Stimulated activated CD8-positive, alpha-beta memory T cell treated with anti-CD3 and anti-CD28 coated beads, Interleukin-7, amount 100 ng/mL, for 1 hour (primary cell): ENCODE results near the gene SUZ12.
"Not testable (repeated sequence)": the region's sequence is repeated elsewhere in the genome, so short reads cannot be mapped to it uniquely, and the experiment has no call there.

Source experiments
- DNase-seq, 2 donors: peaks; one replicate each; pipeline ENCODE4 v3.0.0-alpha.2; 2020; ENCODE audit warnings: low read depth in 2 of 2

SUZ12 gene

DNA sequence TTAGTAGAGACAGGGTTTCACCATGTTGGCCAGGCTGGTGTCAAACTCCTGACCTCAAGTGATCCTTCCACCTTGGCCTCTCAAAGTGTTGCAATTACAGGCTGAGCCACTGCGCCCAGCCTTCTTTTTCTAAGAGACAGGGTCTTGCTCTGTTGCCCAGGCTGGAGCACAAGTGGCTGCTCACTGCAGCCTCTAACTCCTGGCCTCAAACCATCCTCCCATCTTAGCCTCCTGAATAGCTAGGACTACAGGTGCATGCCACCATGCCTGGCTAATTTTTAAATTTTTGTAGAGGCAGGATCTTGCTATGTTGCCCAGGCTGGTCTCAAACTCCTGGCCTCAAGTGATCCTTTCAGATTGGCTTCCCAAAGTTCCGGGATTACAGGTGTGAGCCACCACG, 15.1 kb downstream of the SUZ12 start:
- not testable (repeated sequence) for DNase-seq

DNA sequence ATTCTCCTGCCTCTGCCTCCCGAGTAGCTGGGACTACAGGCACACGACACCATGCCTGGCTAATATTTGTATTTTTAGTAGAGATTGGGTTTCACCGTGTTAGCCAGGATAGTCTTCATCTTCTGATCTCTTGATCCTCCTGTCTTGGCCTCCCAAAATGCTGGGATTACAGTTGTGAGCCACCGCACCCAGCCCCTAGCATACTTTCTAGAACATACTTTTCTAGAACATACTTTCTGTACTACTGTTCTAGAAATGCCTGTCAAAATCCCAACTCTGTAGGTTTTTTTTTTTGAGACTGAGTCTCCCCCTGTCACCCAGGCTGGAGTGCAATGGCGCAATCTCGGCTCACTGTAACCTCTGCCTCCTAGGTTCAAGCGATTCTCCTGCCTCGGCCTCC, 27.3 kb downstream of the SUZ12 start:
- DNase-seq: not testable (repeated sequence)

DNA sequence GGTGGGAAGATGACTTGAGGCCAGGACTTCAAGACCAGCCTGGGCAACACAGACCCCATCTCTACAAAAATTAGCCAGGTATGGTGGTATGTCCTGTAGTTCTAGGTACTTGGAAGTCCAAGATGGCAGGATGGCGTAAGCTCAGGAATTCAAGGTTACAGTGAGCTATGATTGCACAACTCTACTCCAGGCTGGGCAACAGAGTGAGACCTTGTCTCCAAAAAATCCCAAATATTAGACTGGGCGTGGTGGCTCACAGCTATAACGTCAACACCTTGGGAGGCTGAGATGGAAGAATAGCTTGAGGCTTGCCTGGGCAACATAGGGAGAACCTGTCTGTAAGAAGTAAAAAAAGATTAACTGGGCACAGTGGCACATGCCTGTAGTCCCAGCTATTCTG, 30.8 kb downstream of the SUZ12 start:
- DNase-seq: no peak

DNA sequence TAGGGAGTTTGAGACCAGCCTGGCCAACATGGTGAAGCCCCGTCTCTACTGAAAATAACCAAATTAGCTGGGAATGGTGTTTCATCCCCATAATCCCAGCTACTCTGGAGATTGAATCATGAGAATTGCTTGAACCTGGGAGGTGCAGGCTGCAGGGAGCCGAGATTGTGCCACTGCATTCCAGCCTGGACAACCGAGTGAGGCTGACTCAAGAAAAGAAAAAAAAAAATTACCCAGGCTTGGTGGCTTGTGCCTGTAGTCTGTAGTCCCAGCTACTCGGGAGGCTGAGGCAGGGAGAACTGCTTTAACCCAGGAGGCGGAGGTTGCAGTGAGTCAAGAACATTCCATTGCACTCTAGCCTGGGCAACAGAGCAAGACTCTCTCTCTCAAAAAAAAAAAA, 33.6 kb downstream of the SUZ12 start:
- not testable (repeated sequence) for DNase-seq

DNA sequence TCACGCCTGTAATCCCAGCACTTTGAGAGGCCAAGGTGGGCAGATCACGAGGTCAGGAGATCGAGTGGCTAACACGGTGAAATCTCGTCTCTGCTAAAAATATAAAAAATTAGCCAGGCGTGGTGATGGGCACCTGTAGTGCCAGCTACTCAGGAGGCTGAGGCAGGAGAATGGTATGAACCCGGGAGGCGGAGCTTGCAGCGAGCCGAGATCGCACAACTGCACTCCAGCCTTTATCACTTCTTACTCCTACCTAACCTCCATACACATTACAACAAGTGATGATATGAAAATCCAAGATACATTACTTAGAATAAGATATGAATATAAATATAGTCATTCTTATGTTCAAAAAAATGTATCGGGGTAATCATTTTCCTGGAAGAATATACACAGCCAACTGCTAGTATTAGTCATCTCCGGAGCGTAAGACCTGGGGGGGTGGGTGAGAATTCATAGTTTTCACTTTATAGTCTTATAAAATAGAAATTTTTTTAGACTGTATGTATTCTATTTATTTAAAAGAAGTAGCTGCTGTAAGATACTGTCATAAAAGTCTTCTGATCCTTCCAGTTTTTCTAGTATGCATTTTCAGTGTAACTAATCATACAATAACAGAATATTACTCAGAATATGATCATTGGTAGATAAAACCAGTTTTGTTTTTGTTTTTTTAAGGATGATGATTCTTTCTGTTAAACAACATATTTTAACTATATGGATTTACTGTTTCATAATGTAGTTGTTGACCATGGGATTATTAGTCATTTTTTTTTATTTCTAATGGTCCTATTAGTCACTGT, 37.7 kb downstream of the SUZ12 start:
- DNase-seq: not testable (repeated sequence)

DNA sequence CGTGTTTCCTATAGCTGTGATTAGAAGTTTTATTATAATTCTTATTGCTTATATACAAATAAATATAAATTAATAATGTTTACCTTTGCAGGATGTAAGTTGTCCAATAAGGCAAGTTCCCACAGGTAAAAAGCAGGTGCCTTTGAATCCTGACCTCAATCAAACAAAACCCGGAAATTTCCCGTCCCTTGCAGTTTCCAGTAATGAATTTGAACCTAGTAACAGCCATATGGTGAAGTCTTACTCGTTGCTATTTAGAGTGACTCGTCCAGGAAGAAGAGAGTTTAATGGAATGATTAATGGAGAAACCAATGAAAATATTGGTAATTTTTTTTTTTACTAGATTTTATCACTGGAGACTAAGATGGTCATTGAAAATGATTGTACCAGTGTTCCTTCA, 38.6 kb downstream of the SUZ12 start:
- DNase-seq: not testable (repeated sequence)

DNA sequence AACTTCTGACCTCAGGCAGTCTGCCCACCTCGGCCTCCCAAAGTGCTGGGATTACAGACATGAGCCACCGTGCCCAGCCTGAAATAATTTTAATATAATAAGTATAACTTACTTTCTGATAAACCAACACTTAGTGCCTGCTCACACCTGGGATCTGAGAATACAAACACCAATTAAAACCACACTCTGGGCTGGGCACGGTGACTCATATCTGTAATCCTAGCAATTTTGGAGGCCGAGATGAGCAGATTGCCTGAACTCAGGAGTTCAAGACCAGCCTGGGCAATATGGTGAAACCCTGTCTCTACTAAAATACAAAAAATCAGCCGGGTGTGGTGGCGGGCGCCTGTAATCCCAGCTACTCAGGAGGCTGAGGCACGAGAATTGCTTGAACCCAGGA, 55.0 kb downstream of the SUZ12 start:
- not testable (repeated sequence) for DNase-seq

DNA sequence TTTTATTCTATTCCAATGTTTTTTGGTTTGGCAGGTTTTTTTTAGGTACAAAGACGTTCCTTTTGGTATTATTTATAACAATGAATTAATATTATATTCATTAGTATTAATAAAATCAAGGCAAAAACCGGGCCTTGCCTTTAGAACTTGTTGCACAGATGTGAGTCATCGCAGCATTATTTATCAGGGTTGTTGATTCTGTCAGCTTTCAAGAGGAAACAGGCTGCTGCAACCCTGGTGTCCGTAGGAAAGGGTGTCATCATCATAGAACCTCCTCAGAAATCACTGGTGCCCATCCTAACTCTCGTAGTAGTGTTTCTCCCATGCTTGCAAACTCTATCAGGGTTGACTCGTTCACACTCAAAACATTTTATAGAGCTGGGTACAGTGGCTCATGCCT, 60.2 kb downstream of the SUZ12 start:
- no peak for DNase-seq

DNA sequence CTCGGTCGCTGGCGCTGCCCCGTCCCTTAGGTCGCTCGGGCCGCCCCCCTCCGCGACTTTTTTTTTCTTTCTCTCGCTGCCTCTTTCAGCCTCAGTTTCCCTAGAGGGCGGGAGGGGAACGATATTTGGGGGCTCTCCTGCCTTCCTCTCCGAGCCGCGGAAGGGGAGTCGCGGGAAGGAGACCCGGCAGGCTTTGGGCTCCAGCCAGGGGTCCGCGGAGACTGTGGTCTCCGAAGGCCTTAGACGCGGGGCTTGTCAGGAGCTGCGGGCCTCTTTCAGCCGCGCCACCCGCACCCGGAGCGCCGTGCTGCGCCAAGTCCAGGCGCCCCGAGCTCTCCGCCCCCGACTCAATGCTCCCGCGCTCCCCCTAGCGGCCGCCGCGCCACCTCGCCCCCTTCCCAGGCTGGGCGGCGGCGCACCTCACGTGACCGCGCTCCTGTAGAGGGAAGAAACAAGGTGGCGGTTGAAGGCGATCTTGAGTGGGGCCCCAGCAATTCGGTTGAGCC, 70.2 kb downstream of the SUZ12 start, which contains the start of gene LRRC37B:
TSS of gene LRRC37B (plus strand) at position 427 of the 506 bp plus-strand sequence. CDS start 14,010 bp downstream, outside the sequence.
- peak; percentile 78 to 85 for DNase-seq

DNA sequence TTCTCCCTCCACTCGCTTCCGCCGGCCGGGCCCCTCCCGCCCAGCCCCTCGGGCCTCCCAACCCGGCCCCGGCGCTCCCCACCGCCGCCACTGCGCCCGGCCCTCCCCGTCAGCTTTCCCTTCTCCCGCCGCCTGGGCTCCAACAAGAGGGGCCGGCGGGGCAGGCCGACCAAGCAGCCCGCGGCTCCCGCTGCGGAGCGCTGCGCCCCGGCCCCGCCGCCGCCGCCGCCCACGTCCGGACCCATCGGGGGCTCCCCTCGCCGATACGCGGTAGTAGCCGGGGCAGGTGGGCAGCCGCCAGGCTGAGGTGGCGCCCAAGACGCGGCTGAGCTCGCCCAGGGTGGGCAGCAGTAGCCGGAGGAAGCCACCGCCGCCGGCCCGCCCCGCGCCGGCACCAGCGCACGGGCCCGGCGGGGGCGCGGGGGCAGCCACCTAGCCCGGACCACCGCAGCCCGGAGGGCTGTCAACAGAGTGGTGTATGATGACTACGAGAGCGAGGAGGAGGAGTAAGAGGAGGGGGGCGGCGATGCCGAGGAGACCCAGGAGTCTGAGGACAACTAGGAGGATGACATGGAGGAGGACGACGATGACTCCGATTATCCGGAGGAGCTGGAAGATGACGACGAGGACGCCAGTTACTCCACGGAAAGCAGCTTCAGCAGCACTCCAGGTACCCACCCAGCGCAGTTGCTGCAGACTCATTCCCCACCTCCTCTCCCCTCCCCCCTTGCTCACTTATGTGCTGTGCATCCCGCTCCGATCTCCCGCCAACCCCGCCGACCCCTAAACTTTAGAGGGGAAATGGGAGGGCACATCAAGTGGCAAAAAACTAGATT, 70.9 kb downstream of the SUZ12 start:
- DNase-seq: peak in 1 of 2 donors; percentile 2

DNA sequence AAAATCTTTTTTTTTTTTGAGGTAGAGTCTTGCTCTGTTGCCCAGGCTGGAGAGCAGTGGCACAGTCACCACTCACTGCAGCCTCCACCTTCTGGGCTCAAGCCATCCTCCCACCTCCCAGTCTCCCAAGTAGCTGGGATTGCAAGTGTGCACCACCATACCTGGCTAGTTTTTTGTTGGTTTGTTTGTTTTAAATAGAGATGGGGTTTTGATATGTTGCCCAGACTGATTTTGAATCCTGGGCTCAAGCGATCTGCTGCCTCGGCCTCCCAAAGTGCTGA, 72.4 kb downstream of the SUZ12 start:
- DNase-seq: no peak

DNA sequence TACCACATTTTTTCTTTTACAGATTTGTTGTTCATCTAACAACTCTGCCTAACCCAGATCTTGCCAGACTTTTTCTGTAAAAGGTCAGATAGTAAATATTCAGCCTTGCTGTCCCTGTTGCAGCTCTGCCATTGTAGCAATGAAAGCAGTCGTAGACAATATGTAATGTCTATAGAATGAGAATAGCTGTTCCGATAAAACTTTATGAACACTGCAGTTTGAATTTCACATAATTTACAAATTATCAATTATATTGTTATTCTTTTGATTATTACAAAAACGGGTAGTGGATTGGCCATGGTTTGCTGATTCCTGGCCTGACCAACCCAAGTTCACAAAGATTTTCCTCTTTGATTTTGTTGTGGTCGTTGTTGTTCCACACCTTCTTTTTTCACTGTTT, 73.3 kb downstream of the SUZ12 start:
- DNase-seq: no peak

DNA sequence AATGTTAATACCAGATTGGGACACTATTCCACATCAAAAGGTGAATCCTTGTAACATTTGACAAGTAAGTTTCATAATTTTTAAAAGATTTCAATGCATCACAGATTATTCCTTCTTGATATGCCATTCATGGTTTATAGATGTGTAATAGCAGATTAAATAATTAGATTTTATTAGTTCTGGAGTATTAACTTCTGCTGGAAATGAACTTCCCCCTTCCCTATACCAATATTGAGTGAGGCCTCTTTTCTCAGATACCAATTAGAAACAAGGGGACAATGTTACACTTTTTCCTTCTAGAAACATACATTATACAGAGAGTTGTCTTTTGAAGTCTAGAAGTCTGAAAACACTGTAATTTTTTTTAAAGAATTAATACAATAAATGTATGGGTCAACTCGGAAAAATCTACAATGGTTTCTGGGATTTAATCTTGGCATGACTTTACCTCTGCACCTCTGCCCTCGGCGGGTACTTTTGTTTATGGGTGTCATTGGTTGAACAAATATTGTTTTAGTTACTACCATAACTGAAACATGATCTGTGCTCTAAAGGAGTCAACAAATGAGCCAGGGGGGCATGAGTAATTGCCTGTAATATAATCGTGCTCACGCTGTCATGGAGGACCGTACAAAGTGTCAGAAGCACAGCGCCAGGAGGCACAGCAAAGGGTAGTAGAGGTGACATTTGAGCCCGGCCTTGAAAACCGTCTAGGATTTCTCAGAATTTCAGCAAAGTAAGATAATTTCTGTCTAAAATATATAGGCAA, 78.6 kb downstream of the SUZ12 start:
- no peak for DNase-seq

DNA sequence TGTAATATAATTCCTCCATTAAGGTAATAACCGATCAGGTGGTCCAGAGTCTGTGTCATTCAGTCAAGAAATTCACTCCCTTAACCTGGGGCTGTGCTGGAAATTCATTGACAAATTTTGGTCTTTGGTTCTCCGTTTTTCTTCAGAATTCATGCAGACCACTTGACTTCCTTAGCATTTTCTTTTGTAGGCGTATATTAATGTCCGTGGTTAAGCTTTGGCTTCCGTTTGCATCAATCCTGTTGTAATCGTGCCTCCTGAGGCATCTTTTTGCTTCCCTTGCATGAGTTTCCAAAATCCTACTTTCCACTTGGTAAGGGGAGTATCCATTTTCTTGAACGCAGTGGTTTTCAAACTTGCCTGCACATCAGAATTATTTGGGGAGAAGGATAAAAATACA, 79.4 kb downstream of the SUZ12 start:
- DNase-seq: no peak

DNA sequence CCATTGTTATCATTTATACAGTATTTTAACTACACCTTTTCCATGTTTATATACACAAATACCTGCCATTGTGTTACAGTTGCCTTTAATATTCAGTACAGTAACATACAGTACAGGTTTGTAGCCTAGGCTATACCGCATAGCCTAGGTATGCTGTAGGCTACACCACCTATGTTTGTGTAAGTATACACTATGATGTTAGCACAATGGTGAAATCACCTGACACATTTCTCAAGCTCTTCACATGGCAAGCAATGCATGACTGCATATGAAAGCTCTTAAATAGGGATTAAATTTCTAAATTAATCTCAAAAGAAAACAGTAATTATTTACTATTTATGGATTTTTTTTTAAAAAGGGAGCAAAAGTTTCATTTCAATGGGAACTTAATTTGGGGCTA, 82.4 kb downstream of the SUZ12 start:
- no peak for DNase-seq

DNA sequence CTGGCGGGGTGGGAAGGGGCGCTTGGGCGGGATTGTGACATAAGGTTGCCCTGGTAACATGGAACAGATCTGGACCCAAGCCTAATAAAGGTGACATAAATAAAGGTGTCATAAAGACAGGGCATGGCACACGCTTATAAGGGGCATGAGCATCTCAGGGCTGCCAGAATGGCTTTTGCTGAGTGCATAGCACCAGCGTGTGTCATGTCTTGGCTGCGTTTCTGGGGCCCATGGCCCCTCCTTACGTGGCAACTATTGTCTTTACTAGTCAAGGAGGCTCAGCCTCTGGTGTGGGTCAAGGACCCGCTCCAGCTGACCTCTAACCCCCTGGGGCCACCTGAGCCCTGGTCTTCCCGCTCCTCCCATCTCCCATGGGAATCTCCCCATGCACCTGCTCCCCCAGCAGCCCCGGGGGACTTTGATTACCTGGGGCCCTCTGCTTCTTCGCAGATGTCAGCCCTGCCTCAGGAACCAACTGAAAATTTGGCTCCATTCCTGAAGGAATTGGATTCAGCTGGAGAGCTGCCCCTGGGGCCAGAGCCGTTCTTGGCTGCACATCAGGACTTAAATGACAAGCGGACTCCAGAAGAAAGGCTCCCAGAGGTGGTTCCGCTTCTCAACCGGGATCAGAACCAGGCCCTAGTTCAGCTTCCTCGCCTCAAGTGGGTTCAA, 84.3 kb downstream of the SUZ12 start:
- DNase-seq: no peak

DNA sequence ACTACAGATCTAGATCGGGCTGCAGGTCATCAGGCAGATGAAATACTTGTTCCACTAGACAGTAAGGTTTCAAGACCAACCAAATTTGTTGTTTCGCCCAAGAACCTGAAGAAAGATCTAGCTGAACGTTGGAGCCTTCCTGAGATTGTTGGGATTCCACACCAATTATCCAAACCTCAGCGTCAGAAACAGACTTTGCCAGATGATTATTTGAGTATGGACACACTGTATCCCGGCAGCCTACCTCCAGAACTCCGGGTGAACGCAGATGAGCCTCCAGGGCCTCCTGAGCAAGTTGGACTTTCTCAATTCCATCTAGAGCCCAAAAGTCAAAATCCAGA, 84.8 kb downstream of the SUZ12 start:
- no peak for DNase-seq

DNA sequence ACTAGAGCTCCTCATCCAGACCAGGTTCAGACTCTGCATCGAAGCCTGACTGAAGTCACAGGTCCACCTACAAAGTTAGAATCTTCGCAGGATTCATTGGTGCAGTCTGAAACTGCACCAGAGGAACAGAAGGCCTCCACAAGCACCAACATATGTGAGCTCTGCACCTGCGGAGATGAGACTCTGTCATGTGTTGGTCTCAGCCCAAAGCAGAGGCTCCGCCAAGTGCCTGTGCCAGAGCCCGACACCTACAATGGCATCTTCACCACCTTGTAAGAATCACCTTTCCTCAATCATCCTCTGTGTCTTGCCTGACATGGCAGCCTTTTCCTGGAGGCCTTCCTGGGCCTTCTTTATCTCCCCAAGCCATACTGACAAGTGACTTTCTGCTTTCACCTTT, 85.7 kb downstream of the SUZ12 start:
- DNase-seq: not testable (repeated sequence)

DNA sequence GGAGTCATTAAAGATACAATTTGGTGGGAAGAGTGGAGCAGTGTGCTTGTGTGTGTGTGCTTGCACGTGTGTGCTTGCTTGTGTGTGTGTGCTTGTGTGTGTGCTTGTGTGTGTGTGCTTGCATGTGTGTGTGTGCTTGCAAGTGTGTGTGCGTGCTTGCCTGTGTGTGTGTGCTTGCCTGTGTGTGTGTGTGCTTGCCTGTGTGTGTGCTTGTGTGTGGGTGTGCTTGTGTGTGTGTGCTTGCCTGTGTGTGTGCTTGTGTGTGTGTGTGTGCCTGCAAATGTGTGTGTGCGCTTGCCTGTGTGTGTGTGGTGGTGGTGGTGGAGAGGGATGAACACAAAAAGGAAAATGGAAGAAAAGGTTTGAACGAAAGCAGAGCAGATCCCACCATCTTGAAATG, 90.5 kb downstream of the SUZ12 start:
- DNase-seq: not testable (repeated sequence)

DNA sequence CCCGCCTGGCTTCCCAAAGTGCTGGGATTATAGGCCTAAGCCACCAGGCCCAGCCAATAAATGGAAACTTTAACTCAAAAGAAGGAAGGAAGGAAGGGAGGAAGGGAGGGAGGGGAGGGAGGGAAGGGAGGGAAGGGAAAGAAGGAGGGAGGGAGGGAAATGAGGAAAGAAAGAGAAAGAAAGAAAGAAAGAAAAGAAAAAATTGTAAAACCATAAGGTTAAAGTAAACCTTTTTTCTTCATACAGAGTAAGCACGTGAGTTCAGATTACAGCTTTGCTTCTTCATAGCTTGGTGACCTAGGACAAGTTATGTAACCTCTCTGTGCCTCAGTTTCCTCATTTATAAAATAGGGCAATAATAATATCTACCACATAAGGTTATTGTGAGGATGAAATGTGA, 96.4 kb downstream of the SUZ12 start:
- DNase-seq: no peak

DNA sequence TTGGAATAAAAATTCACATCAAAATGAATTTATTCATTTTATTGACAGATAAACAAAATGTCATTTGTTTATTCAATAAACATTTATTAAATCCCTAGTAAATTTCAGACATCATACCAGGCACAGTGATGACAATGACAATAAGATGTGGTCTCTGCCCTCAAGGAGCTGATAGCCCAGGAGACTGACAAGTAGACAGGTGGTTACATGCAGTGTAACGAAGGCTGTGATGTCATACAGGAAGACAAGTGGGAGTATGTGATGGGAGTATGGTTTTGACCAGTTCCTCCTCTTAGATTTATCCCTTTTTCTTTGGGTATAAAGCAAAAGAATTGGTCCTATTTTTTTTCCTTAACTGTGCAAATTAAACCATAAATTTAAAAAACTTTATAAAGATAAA, 97.0 kb downstream of the SUZ12 start:
- not testable (repeated sequence) for DNase-seq

DNA sequence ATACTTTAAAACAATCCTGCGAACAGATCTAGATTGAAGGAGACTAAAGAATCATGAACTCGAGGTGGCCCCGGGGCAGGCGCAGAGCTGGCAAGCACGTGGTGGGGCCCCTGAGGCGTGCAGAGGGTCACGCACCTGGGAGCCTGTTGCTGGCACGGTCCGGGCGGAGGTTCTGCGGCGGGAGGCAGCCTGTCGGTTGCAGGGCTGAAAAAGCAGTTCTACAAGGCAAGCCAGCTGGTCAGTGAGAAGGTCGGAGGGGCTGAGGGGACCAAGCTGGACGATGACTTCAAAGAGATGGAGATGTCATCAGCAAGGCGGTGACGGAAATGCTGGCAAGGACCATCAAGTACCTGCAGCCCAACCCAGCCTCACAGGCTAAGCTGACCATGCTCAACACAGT, 103.4 kb downstream of the SUZ12 start:
- DNase-seq: not testable (repeated sequence)
